C1 segment of cervical spinal cord (tissue), 14 donors: Measurements from ENCODE around the gene IFI30.
A peak's percentile ranks its signal among the peaks of the same experiment; 100 is the strongest.

ENCODE experiments used
- DNase-seq, 14 donors: peaks; one replicate each; lab custom pipeline; 2025; lab: John Stamatoyannopoulos, UW

IFI30 gene

DNA sequence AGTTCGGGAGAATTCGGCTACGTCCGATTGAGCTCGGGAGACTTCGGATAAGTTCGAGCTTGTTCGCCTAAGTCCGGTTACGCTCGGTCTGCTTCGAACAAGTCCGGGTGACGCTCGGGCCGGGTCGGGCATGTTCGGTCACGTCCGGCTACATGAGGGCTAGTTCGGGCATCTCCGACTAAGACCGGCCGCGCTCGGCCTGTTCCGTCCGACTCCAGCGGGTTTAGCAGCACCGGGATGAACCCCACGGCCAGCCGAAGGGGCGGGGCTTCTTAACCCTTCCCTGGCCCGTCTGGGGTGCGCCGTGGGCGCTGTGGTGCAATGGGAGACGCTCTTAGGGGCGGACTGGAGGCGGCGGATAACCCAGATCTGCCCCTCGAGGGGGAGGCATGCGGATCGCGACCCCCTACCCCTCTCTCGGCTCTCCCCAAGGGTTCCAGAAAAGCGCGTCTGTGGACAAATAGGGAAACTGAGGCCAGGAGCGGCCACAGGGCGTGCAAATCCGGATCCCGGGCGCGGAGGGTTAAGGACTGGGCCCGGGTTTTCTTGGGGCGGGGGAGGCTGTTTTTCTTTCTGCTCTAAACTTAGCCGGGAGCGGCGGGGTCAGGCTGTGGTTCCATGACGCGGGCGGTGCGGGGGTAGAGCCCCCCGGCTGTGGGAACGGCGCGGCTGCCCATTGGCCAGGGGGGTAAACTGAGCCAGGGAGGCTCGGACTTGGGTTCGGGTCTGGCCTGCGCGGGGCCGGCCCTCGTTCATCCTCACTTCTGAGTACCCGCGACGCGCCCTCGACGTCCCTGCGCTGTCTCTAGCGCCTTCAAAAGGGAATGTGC, 51.1 kb downstream of the IFI30 start:
- peak; percentile 65 to 92 (median 84) for DNase-seq

DNA sequence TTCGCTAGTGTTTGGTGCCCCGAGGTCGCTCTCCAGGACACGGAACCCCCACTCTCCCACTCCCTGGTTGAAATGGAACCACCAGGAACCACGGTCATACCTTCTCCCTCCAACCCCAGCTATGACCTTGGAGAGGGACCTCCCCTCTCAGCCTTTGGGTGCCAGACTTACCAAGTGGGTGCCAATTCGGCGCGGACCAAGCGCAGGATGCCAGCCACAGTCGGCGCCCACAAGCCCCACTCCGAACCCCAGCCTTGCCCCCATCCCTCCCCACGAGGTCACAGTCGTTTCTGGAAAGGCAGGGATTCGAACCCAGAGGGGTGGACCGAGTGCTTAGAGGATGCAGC, 51.7 kb downstream of the IFI30 start:
- no peak for DNase-seq

DNA sequence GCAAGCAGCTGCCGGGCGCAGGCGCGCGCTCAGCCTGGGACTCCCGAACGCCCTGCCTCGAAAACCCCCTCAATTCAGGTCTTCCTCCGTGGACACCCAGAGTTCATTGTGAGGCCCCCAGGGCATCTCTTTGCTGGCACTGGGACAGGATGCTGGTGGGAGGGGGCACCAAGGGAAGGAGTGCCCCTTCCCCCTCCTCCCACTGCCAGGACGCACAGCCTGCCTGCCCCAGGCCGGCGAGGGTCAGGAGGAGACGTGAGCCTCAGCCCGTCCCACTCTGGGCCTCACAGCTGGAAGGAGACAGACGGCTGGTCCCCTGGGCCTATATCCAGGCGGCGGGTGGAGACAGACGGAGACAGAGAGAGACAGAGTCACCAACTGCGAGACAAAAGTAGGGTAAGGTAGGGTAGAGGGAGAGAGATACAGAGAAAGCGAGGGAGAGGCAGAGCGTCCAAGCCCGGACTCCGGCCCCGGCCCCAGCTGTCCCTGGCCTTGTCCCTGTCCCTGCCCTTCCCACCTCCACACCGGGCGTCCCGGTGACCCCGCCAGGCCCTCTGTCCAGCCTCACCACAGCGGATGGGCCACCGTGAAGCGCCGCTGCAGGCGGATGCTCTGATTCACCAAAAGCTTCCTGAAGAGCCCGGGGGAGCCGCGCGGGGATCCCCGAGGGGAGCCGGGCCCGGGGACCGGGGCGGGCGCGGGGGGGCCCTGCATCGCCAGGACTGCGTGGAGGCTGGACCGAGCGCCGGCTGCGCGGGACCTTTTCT, 52.3 kb downstream of the IFI30 start, which contains the start of gene PDE4C:
Gene PDE4C, minus strand, starts transcription at position 737 of the 767 bp plus-strand sequence. Its CDS starts 23 bp downstream, at position 714.
- no peak for DNase-seq

DNA sequence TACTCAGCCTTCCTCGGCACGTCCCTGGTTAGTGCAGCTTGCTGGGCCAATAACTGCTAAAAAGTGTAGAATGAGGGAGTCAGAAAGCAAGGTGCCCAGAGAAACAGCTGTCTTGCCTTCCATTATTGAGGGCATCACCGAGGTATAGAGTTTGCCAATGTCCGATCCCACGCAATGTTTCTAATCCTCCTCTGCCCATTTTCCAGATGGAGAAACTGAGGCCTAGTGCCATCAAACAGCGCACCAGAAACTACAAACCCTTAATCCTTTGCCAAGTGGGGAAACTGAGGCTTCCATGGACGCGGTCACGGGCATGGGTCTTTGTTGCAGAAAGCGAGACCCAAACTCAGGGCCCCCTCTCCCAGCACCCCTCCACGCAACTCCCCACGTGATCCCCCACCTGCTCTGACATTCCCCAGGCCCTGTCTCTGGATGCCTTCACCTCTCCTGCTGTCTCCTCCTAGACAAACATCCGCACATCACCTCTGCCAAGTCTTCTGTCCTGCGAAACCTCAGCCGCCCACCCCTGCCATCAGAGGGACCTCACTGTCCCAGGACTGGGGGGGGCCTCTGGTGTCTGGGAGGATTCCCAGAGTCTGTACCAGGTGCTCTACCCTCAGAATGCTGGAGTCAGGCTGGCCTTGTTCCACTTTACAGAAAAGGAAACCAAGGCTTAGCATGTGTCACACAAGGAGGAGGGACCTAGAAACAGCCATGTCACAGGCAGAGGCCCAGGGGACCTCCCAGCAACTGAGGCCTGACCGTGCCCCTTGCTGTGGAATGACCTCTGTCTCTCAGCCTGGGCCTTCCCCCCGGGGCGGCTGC, 53.6 kb downstream of the IFI30 start:
- DNase-seq, result no peak
